Measurements from ENCODE around the gene NEAT1.

Gene NEAT1

DNA sequence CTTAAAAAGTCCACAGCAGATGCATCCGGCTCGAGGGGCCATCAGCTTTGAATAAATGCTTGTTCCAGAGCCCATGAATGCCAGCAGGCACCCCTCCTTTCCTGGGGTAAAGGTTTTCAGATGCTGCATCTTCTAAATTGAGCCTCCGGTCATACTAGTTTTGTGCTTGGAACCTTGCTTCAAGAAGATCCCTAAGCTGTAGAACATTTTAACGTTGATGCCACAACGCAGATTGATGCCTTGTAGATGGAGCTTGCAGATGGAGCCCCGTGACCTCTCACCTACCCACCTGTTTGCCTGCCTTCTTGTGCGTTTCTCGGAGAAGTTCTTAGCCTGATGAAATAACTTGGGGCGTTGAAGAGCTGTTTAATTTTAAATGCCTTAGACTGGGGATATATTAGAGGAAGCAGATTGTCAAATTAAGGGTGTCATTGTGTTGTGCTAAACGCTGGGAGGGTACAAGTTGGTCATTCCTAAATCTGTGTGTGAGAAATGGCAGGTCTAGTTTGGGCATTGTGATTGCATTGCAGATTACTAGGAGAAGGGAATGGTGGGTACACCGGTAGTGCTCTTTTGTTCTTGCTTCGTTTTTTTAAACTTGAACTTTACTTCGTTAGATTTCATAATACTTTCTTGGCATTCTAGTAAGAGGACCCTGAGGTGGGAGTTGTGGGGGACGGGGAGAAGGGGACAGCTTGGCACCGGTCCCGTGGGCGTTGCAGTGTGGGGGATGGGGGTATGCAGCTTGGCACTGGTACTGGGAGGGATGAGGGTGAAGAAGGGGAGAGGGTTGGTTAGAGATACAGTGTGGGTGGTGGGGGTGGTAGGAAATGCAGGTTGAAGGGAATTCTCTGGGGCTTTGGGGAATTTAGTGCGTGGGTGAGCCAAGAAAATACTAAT lies 1.9 kb downstream of the NEAT1 start:
- peak; percentile 88 for DNase-seq

DNA sequence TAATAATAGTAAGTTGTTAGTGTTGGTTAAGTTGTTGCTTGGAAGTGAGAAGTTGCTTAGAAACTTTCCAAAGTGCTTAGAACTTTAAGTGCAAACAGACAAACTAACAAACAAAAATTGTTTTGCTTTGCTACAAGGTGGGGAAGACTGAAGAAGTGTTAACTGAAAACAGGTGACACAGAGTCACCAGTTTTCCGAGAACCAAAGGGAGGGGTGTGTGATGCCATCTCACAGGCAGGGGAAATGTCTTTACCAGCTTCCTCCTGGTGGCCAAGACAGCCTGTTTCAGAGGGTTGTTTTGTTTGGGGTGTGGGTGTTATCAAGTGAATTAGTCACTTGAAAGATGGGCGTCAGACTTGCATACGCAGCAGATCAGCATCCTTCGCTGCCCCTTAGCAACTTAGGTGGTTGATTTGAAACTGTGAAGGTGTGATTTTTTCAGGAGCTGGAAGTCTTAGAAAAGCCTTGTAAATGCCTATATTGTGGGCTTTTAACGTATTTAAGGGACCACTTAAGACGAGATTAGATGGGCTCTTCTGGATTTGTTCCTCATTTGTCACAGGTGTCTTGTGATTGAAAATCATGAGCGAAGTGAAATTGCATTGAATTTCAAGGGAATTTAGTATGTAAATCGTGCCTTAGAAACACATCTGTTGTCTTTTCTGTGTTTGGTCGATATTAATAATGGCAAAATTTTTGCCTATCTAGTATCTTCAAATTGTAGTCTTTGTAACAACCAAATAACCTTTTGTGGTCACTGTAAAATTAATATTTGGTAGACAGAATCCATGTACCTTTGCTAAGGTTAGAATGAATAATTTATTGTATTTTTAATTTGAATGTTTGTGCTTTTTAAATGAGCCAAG lies 2.7 kb downstream of the NEAT1 start:
- DNase-seq = peak; percentile 92

DNA sequence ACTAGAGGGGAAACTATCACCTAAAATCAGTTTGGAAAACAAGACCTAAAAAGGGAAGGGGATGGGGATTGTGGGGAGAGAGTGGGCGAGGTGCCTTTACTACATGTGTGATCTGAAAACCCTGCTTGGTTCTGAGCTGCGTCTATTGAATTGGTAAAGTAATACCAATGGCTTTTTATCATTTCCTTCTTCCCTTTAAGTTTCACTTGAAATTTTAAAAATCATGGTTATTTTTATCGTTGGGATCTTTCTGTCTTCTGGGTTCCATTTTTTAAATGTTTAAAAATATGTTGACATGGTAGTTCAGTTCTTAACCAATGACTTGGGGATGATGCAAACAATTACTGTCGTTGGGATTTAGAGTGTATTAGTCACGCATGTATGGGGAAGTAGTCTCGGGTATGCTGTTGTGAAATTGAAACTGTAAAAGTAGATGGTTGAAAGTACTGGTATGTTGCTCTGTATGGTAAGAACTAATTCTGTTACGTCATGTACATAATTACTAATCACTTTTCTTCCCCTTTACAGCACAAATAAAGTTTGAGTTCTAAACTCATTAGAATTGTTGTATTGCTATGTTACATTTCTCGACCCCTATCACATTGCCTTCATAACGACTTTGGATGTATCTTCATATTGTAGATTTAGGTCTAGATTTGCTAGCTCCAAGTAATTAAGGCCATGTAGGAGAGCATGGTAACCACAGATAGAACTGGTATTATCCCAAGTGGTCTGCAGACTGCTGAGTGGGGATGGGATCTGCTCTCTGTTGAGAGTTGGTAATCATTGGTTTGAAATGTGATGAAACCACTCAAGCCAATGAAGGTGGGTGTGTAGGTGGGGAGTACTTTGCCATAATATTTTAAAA lies 3.6 kb downstream of the NEAT1 start:
- peak; percentile 66 for DNase-seq

DNA sequence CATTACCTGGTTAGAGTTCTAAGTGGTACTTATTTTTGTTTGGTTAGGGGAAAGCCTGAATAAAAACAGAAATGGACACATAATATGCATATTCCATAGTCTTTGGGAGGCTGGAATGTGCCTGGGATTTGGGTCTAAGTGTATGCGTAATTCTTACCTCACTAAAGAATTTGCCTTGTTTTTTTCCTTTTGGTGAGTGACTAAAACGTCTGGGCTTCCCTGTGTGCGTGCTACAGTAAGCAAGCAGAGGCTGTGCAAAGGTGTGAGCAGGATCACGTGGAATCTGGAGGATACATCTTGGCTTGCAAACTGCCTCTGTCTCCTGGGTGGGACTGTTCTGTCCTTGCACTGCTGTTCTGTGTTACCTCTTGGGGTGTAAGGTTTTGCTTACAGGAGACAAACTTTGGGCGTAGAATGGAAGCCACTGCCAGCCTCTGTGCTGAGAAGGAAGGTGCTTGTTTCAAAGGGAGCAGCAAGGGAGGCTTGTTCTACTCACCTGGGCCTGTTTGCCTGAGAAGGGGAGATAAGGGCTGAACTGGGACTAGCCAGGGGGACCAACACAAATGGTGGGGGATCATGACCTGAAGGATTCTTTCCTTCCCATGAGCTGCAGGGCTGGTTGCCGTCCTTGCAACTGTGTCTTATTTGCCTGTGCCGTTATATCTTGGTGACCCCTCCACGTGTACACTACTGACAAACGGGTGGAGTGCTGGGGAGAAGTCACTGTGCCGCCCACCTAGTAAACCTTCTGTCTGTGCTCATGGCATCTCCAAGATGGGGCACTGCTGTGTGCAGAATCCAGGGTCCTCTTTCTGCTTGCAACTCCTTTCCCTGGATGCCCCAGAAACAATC lies 4.5 kb downstream of the NEAT1 start:
- peak; percentile 74 for DNase-seq

DNA sequence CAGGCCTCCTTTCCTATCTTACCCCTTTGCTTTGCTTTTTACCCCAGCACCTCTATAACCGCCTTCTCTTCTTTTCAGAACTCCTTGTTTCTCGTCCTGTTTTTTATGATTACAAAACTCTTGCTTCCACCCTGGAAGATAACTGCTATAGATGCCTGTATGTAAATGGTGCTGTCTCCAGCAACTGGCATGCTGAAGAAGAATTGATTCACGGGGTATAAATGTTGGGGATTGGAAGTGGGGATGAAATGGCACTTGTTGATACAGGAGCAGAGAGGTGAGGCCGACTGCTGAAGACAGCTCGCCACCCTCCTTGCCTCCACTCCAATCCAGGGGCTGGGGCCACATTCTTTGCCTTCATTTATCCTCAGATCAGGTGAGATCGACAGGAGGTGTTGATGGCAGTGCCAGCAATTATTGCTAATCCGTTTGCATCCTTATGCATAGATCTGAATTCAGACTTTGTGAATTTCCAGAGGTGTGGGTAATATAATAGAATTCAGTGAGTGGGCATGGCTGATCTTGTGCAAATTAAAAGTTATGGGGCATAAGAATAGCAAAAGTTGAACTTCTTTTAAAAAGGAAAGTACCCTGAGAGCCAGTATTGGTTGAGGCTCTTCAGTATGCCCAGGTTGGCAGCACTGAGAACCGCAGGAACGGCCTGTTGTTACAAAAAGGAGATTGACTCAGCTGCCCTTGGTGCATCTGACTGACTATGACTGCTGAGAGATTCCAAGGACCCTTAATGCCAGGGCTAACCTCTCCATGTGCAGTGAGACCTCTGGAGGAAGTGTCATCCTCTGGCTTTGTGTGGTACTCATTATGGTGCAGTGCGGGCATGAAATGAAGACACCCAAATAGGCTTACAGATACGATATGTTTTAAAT lies 5.3 kb downstream of the NEAT1 start:
- peak; percentile 78 for DNase-seq

DNA sequence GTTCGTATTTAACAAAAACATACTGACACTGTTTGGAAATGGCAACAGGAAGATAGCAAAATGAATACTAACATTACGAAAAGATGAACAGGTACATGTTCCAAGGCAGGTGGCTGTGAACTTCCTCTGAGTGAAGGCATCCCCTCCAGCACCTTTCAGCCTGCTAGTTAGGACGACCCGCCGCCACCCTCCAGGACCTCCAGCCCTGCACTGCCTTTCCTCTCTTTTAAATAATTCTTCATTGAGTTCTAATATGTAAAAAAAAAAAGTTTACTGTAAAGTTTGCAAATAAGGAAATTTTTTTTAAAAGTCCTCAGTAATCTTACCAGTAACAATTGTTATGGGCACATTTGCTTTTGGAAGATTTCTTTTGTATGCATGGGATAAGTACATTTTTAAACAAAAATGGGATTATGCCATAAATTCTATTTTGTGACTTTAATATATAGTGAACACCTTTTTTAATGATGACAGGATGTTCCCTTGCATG lies 6.0 kb downstream of the NEAT1 start:
- peak; percentile 66 for DNase-seq

DNA sequence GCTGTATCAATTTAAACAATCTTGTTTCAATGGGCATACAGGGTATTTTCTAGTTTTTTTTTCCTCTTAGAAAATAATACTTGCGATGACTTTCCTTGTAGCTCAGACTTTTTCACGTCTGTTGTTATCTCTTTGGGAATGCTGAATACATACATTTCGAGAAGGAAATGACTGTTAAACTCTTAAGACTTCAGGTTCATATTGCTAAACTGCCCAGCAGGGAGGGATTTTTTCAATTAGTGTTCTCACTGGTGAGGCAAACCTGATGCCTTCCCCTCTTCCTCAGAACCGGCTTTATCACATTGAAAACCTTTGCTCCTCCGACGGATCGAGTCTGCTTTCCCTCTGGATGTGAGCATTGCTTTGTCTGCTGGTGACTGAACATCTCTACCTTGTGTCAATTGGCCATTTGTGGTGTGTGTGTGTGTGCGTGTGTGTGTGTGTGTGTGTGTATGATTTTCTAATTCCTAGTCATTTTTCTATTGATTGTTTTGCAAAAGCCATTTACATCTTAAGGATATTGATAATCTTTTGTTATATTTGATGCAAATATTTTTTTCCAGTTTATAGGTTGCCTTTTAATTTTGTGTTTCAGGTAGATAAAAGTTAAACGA lies 6.6 kb downstream of the NEAT1 start:
- DNase-seq = peak; percentile 63

DNA sequence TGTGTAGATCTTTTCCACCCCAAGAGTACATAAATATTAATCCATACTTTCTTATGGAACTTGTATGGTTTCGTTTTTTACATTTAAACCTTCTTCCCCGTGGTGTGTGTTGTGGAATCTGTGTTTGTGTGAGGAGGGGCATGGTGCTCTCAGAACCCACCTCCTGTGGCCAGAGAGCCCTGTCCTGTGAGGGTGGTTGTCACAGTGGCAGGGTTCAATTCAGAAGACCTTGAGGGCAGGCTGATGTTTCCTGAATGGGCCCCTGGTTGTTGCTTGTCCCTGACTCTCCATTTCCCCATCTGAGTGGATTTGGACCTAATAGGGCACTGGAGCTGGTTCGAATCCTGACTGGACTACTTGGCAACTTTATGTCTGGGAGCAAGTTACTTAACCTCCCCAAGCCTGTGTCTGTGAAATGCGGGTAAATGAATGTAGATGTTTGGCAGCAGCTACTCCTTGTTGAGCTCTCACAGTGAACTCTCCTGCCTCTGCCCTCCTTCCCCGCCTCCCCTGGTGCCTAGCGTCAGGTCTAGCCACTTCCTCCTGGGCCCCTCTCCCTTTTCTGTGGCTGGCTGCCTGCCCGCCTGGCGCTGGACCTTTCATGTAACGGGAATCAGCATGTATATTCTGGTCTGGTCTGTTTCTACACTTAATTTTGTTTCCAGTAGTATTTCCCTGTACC lies 7.3 kb downstream of the NEAT1 start:
- peak; percentile 80 for DNase-seq

DNA sequence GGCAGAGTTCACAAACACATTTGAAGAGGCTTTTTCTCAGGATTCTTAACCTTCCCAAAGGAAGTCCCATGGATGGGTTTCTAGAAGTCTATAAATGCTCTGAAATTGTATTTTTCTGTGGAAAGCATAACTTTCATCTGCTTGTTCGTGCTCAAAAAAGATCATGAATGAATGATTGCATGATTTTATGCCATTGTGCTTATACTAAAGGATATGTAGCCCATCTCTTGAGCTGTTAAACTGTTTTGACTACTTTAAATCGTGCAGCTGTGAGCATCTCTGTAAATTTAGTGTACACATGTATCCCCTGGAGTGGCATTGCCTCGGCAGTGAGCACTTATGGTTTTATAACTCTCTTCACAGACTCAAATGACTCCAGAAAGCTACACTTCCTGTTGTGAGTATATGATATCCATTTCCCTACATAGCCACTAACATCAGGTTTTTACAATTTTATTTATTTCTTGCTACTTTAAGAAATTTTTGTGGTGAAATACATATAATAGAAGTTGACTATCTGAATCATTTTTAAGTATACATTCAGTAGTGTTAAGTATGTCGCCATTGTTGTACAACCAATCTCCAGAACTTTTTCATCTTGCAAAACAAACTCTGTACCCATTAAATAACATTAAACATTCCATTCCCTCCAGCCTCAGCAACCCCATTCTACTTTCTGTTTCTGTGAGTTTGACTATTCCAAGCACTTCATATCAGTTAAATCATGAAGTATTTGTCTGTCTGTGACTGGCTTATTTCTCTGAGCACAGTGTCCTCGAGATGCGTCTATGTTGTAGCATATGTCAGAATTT lies 8.0 kb downstream of the NEAT1 start:
- peak; percentile 61 for DNase-seq

DNA sequence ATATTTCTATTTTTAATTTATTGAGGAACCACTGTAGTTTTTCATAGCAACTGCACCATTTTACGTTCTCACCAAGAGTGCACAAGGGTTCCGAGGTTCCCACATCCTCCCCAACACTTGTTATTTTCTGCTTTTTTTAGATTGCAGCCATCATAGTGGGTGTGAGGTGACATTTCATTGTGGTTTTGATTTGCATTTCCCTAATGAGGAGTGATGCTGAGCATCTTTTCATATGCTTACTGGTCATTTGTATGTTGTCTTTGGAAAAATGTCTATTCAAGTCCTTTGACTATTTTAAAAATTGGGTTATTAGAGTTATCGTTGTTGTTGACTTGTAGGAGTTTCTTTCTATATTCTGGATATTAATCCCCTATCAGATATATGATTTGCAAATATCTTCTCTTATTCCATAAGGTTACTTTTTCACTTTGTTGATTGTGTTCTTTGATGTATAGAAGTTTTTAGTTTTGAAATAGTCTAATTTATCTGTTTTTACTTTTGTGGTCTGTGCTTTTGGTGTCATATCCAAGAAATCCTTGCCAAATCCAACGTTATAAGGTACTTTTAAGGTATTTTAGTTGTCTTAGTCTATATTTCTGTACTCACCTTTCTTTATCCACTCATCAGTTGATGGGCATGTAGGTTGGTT lies 9.0 kb downstream of the NEAT1 start:
- peak; percentile 69 for DNase-seq

DNA sequence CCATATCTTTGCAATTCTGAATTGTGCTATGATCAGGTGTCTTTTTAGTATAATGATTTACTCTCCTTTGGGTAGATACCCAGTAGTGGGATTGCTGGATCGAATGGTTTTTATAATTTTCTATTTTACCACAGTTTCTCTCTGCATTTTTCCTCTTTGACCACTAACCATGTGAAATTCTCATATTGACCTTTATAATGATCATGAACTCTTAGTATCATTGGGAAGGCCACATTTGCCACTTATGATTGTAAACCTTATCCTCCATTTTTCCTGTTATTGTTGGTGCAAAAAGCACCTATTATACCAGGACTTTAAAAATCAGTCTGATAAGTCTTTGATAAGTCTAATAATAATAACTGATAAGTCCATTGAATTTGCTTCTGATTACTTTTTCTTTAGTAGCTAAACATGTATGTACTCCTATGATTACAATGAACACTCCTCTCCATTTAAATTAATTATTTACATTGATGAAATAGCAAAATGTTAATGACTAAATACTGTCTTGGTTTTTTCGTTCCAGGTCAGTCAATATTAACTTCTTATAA lies 9.6 kb downstream of the NEAT1 start:
- no peak for DNase-seq

DNA sequence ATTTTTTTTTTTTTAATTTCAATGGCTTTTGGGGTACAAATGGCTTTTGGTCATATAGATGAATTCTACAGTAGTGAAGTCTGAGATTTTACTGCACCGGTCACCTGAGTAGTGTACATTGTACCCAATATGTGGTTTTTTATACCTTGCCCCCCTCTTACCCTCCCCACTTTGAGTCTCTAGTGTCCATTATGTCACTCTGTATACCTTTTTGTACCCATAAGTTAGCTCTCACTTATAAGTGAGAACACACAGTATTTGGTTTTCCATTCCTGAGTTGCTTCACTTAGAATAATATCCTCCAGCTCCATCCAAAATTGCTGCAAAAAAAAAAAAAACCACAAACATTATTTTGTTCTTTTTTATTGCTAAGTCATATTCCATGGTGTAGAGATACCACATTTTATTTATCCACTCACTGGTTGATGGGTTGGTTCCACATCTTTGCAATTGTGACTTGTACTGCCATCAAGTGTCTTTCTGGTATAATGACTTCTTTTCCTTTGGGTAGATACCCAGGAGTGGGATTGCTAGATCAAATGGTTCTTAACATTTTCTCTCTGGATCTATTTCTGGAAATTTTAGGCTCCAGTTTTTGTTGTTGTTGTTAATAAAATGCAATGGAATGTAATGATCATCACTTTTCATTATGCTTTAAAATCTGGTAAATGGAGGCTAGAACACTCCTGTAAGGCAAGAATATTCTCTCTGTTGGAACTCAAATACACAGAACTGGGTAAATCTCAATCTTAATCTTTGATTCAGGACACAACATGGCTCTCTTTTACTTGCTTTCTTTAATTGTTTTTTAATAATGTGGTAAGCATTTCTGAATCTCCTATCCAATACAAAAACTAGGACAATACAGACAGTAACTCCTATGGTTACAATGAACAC lies 10.3 kb downstream of the NEAT1 start:
- no peak for DNase-seq

DNA sequence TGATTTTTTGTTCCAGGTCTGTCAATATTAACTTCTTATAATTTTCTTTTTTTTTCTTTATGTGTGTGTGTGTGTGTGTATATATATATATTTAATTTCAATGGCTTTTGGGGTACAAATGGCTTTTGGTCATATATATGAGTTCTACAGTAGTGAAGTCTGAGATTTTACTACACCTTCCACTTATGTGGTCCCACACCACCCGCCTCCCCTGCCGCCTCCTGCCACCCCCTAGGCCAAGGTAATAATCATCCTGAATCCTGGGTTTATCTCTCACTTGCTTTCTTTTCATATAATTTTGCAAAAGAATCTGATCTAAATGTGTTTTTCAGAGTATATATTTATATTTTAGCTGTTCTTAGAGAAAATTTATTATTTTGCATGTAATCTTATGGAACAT lies 11.1 kb downstream of the NEAT1 start:
- DNase-seq = no peak

DNA sequence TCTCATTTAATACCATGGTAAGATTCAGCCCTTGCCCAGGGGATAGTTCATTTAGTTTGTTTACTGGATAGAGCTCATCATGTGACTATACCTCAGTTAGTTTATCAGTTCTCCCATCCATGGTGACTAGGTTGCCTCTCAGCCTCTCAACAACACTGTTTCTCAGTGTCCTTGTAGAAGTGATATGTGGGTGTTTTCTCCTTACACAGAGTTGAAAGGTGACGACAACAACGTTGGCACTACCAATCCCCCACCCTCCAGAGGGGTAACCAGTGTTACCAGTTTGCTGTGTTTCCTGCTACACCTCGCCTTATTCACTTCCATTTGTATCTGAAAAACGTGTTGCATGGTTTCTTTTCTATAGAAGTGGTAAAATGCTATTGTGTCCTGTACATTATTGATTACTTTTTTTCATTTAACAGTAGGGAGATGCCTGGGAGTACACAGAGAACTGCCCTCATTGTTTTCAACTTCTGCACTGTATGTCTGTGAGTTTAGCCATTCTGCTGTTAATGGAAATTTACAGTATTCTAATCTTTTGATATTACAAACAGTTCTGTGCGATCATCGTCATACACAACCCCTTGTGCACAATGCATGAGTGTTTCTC lies 11.6 kb downstream of the NEAT1 start:
- DNase-seq = no peak

DNA sequence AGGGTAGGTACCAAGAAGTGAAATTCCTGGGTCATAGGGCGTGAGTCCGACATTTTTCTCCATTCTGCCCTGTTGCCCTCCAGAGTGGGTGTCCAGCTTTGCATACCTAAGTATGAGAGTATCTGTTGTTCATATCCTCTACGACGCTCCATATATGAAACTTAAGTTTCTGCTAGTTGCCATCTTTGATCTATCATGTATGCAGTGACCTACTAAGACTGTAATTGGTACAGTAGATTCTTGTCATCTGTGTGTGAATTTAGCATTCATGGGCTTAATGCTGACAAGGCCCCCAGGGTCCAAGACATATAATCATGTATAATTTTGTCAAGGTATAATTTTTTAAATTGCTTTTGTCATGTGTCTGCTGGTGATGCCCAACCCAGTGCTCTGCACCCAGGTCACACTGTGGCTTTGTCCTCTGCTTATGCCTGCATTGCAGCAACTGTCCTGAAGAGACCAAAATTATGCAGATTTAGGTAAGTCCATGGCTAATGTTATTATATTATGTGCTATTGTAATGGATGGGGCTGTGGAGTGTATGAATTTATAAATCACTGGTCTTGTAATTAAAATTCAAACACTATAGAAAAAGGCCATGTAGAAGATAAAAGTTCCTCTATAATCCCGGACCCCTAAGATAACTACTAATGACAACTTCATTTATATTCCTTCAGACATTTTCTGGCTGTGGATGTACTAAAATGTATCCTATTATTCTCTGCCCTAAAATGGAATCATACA lies 12.2 kb downstream of the NEAT1 start:
- no peak for DNase-seq

Data from activated effector memory CD4-positive, alpha-beta T cell treated with anti-CD3 and anti-CD28 coated beads, Interleukin-2, amount 50 U/mL, for 16 hours (primary cell).